Bone marrow (tissue), 2 donors: Measurements from ENCODE around the gene CAMKK1.

Source experiments
- DNase-seq, 2 donors: peaks; one replicate each; lab custom pipeline; 2025; lab: John Stamatoyannopoulos, UW

Gene CAMKK1

DNA sequence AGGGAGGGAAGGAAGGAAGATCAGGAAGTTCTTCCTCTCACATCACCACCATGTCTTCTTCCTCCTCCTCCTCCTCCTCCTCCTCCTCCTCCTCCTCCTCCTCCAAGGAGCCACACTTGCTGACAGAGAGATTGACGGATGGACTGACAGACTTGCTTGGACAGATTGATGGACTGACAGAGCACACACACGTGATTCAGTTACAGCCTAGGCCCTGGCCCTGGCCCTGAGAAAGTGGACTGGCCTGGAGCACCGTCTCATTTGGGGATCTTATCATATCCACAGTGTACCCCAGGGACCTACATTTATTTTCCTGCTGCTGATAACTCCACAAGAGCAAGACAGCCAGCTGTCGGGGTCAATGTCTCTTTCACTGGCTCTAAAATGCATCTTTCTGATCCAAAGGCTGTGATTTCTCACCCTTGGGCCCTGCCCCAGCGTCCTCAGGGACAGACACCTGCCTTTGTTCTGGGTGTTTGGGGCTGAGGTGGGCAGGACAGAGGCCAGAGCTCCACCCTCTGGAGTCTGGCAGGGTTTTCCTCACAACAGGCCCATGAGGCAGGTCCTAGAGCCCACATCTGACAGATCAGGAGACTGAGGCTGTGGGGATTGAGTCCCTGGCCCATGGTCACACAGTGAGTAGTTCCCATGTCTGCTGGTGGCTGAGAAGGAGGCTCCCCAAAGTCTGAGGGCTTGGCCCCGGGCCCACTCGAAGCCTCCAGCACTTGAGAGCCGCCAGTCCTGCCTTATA, 25.7 kb upstream of the CAMKK1 start:
- no peak for DNase-seq

DNA sequence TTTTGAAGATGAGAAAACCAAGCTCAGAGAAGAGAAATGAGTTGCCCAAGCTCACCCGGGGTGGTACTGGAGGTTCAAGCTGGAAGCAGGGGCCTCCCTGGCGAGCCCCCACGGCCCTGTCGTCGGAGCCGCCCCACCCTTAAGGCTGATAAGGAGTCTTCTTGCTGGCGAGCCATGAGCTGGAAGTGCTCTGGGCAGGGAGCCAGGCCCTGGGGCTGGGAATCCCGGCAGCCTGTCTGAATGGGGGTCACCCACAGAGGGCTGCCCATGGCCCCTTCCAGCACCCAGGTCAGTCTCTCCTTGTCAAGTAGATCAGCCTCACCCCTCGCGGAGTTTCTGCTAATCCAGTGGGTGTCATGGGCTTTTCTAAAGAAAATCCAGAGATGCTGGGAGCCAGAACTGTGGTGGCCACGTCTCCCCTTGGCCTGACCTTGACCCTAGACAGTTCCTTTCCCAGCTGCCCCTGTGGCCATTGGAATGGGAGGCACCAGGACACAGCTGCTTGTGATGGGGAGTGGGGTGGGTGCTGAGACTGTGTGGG, 24.6 kb upstream of the CAMKK1 start:
- no peak for DNase-seq

DNA sequence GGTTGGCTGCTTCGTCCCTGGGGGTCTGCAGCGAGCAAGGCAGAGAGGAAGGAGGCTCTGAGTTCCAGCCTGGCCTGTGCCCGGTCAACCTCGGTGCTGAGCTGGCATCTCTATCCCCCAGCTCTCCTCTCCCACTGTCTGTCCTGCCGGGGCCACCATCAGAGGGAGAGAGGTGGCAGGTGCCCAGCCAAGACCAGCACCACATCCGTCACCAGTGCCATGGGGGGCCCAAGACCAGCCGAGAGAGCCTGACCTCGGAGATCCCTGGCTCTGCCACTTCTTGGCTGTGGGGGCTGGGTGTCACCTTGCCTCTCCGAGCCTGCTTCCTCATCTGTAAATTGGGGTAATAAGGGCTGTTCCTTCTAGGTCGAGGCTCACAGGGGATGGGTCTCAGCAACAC, 24.0 kb upstream of the CAMKK1 start:
- DNase-seq, result peak; percentile 20 to 47

- DNase-seq, result peak; percentile 47 to 96
Measured at GRCh38 chr17:3915995-3916696, 23.3 kb upstream of the CAMKK1 start, which contains the start of gene P2RX1. P2RX1 (minus strand) TSS chr17:3916465; CDS start chr17:3916225, 240 bp downstream.

DNA sequence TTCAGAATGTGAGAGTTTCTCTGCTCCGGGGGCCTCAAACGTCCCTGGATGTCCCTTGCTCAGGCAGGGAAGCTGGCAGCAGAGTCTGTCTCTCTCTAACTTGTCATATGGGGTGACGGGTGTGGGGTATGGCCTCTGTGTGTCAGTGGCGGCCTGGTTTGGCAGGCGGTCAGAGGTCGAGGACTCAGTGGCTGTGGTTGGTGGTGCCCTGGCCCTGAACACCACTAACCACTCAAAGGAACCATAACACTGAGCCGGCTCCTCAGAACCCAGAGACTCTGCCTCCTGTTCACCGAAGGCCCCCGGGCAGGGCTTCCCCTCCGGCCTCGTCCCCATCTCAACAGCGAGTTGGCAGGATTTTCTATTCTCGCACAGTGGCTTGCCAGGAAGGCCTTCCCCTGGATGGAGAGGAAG, 22.7 kb upstream of the CAMKK1 start:
- DNase-seq, result peak in 1 of 2 donors; percentile 50

DNA sequence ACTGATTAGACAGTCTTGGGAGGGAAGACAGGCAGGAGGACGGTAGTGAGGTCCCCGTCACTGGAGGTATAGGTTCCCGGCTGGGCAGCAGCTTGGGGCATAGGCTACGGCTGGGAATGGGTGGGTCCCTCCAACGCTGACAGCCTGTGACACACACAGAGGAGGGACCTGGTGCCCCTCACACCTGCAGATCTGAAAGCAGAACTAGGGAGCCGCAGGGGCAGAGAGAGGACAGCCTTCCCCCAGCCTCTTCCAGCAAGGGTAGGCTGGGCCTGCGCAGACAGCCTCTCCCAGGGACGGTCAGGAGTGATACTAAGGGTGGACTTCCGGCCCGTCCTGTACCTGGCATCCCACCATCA, 21.4 kb upstream of the CAMKK1 start:
- DNase-seq, result peak; percentile 35 to 36

- peak; percentile 61 to 70 for DNase-seq
Measured at GRCh38 chr17:3913531-3914311, 20.9 kb upstream of the CAMKK1 start.

- no peak for DNase-seq
Measured at GRCh38 chr17:3912827-3913226, 20.0 kb upstream of the CAMKK1 start.

GRCh38 chr17:3911271-3912053, 18.6 kb upstream of the CAMKK1 start:
- DNase-seq, result peak; percentile 24 to 82

DNA sequence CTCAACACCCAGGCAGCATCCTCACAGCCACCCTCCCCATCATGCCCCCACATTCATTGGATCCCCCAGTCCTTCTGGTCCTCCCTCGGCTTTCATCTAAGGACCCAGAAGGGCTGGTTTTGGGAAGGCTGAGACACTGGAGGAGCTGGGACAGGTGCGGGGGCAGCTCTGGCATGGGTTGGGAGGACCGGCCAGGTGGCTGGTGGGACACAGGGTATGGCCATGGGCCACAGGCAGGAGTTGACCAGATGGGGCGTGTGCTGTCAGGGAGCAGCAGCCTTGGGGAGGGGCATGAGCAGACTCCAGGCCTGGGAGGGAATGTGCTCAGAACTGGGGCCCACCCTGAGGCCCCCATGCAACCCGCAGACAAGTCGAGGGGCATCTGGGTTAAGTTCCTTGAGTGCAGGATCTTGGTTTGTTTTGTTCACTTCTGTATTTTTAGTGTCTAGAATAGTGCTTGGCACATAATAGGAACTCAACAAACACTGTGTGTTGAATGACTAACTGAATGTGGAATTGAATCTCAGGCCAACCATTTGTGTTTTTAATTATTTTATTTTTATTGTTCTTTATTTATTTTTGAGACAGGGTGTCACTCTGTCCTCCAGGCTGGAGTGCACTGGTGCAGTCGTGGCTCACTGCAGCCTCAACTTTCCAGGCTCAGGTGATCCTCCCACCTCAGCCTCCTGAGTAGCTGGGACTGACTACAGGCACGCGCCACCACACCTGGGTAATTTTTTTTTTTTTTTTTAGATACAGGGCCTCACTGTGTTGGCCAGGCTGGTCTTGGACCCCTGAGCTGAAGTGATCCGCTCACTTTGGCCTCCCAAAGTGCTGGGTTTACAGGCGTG, 17.8 kb upstream of the CAMKK1 start:
- no peak for DNase-seq

- DNase-seq, result no peak
Measured at GRCh38 chr17:3909257-3909656, 16.4 kb upstream of the CAMKK1 start.

GRCh38 chr17:3907483-3908216, 14.8 kb upstream of the CAMKK1 start:
- DNase-seq, result no peak

GRCh38 chr17:3906881-3907280, 14.0 kb upstream of the CAMKK1 start:
- no peak for DNase-seq

DNA sequence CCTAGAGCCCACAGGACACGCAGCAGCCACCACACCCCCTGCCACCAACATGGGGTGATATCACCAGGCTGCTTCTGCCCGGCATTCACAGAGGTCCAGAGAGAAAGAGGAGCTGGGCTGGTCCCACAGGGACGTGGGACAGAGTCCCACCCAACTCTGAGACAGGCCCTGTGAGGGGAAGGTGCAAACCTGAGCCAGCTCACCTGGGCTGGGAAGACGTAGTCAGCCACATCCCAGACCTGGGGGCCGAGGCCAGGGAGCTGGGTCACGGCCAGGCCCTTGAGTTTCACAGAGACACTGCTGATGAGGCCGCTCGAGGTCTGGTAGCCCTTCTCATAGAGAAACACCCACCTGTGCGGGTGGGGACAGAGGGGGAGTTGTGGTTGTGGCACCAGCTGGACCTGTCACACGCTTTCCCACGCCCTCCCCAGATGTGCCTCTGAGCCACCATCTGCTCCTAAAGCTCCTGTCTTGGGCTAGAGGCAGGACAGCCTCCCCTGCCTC, 12.2 kb upstream of the CAMKK1 start:
- no peak for DNase-seq

- DNase-seq, result no peak
Measured at GRCh38 chr17:3904501-3904900, 11.6 kb upstream of the CAMKK1 start.

GRCh38 chr17:3903881-3904290, 11.0 kb upstream of the CAMKK1 start:
- DNase-seq, result no peak

GRCh38 chr17:3903051-3903825, 10.4 kb upstream of the CAMKK1 start:
- no peak for DNase-seq

- no peak for DNase-seq
Measured at GRCh38 chr17:3900646-3901045, 7.8 kb upstream of the CAMKK1 start.

DNA sequence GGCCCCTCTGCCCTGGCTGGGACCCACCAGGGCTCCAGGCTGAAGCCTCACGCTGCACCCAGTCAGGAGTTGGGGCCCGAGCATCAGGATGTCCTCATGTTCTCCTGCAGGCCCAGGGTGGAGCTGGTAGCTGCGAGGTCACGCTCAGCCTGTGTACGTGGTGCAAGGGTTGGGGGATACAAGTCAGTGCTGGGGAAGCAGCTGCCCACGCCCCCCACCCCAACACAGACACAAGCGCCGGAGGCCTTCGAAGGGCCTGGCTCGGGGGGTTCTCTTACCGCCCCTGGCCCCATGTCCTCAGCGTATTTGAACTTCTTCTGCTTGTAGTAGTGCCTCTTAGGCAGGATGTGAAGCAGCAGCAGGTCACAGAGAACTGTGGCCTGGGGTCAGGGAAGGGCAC, 4.9 kb upstream of the CAMKK1 start:
- DNase-seq, result no peak
